Esophagus muscularis mucosa (tissue), 3 donors: ENCODE results near the gene OBSCN.

Experiments
- CTCF ChIP-seq, 3 experiments: fragments of 200-600 bp in 2 of 3; fragments of 450-650 bp in 1 of 3; sonication (generic) in 2 of 3; IDR thresholded peaks; one replicate each; pipeline ENCODE4 v1.5.1; 2017 to 2019; ENCODE audit warnings: antibody characterized with exemption in 3 of 3, mild to moderate bottlenecking in 2 of 3, moderate library complexity in 1 of 3
- POLR2A ChIP-seq: fragments of 450-650 bp; IDR thresholded peaks from one replicate; pipeline ENCODE4 v1.6.1; 2017; ENCODE audit warnings: antibody characterized with exemption, moderate library complexity, mild to moderate bottlenecking, low read depth
- POLR2AphosphoS5 ChIP-seq, 2 donors: sonication (generic); formaldehyde crosslinking; IDR thresholded peaks; one replicate each; pipeline ENCODE4 v1.6.1; 2017; ENCODE audit warnings: antibody characterized with exemption in 2 of 2

- TF ChIP-seq CTCF (IDR thresholded peaks at IDR 0.05): no peak
- no peak for TF ChIP-seq POLR2A
- TF ChIP-seq POLR2AphosphoS5 (IDR thresholded peaks at IDR 0.05): no peak
These were observed 7.8 kb downstream of the OBSCN start for GRCh38 chr1:228215663-228216116.
